HepG2 (cell line): Measurements from ENCODE around the gene XRCC1. TPM values are rescaled to one million over a fixed set of nuclear protein-coding genes. Genes with fewer than 3 reads are reported as not detected.

ENCODE experiments used
- AGO1 ChIP-seq: fragments of 200-400 bp; formaldehyde crosslinking; IDR thresholded peaks from 2 replicates; pipeline ENCODE4 v1.6.1; 2017; ENCODE audit warnings: mild to moderate bottlenecking, low read depth, low read length, moderate library complexity; ENCODE audit not compliant: poor library complexity, severe bottlenecking
- ATAD3A ChIP-seq: sonication (generic); formaldehyde crosslinking; IDR thresholded peaks from 2 replicates; pipeline ENCODE4 v1.4.0; 2020; ENCODE audit warnings: missing genetic modification reagents
- ATF1 ChIP-seq: IDR thresholded peaks from 2 replicates; pipeline ENCODE4 v1.6.1; 2016; ENCODE audit warnings: mild to moderate bottlenecking, control low read depth
- BRCA1 ChIP-seq: sonication (generic); formaldehyde crosslinking; IDR thresholded peaks from 2 replicates; pipeline ENCODE4 v1.4.0; 2020; ENCODE audit warnings: missing genetic modification reagents
- CBX2 ChIP-seq, 2 experiments: fragments of 200-600 bp in 1 of 2; sonication (generic); formaldehyde crosslinking in 1 of 2; IDR thresholded peaks; 2 replicates each; pipeline versions ENCODE4 v1.7.0 to v1.8.1; 2018 to 2022; ENCODE audit warnings: low read depth in 2 of 2, low read length in 1 of 2, mild to moderate bottlenecking in 1 of 2, missing genetic modification reagents in 1 of 2
- CEBPG ChIP-seq: IDR thresholded peaks from 2 replicates; pipeline ENCODE4 v1.6.1; 2016
- CENPT ChIP-seq: sonication (generic); formaldehyde crosslinking; IDR thresholded peaks from 2 replicates; pipeline ENCODE4 v1.8.0; 2022; ENCODE audit warnings: low read depth, mild to moderate bottlenecking, moderate library complexity, missing genetic modification reagents
- KDM2A ChIP-seq: sonication (generic); formaldehyde crosslinking; IDR thresholded peaks from 2 replicates; pipeline ENCODE4 v1.4.0; 2020; ENCODE audit warnings: low read depth, missing genetic modification reagents, borderline replicate concordance
- LCORL ChIP-seq, 2 experiments: fragments of 450-650 bp in 1 of 2; sonication (generic) in 1 of 2; formaldehyde crosslinking in 1 of 2; IDR thresholded peaks; 2 replicates each; pipeline versions ENCODE4 v1.5.0 to v1.6.1; 2017 to 2020; ENCODE audit warnings: antibody characterized with exemption in 1 of 2, missing genetic modification reagents in 1 of 2
- NBN ChIP-seq: fragments of 450-650 bp; conservative IDR thresholded peaks from 2 replicates; pipeline ENCODE4 v1.6.1; 2017
- NFE2 ChIP-seq: sonication (generic); formaldehyde crosslinking; IDR thresholded peaks from 2 replicates; pipeline ENCODE4 v1.4.0; 2020; ENCODE audit warnings: missing genetic modification reagents
- NPAS2 ChIP-seq: sonication (generic); formaldehyde crosslinking; IDR thresholded peaks from 2 replicates; pipeline ENCODE4 v1.8.0; 2022; ENCODE audit warnings: mild to moderate bottlenecking, missing genetic modification reagents, borderline replicate concordance
- PHF20 ChIP-seq: sonication (generic); formaldehyde crosslinking; IDR thresholded peaks from 2 replicates; pipeline ENCODE4 v1.5.0; 2020; ENCODE audit warnings: mild to moderate bottlenecking, missing genetic modification reagents
- SALL2 ChIP-seq: sonication (generic); formaldehyde crosslinking; IDR thresholded peaks from 2 replicates; pipeline ENCODE4 v1.8.1; 2023; ENCODE audit warnings: mild to moderate bottlenecking, missing genetic modification reagents, inconsistent platforms
- SOX13 ChIP-seq, 3 experiments: fragments of 450-650 bp in 1 of 3; sonication (generic) in 1 of 3; formaldehyde crosslinking in 1 of 3; IDR thresholded peaks in 2 of 3; conservative IDR thresholded peaks in 1 of 3; 2 replicates each; pipeline versions ENCODE4 v1.5.0 to v1.6.1; 2016 to 2020; ENCODE audit warnings: antibody characterized with exemption in 1 of 3, mild to moderate bottlenecking in 1 of 3, missing compliant biosample characterization in 1 of 3, missing genetic modification reagents in 1 of 3, moderate library complexity in 1 of 3
- TAF15 ChIP-seq: fragments of 200-400 bp; formaldehyde crosslinking; IDR thresholded peaks from one replicate; pipeline ENCODE4 v1.6.1; 2018; ENCODE audit warnings: mild to moderate bottlenecking, low read depth, low read length; ENCODE audit not compliant: poor library complexity, severe bottlenecking
- ZC3H4 ChIP-seq: sonication (generic); formaldehyde crosslinking; IDR thresholded peaks from 2 replicates; pipeline ENCODE4 v1.4.0; 2020; ENCODE audit warnings: missing genetic modification reagents, borderline replicate concordance
- ZNF143 ChIP-seq: sonication (generic); formaldehyde crosslinking; IDR thresholded peaks from 2 replicates; pipeline ENCODE4 v1.4.0; 2020; ENCODE audit warnings: missing genetic modification reagents
- ZNF296 ChIP-seq: sonication (generic); formaldehyde crosslinking; conservative IDR thresholded peaks from 2 replicates; pipeline ENCODE4 v1.5.0; 2020; ENCODE audit warnings: mild to moderate bottlenecking, missing genetic modification reagents
- ZNF343 ChIP-seq: sonication (generic); formaldehyde crosslinking; IDR thresholded peaks from 2 replicates; pipeline ENCODE4 v1.4.0; 2020; ENCODE audit warnings: mild to moderate bottlenecking, missing genetic modification reagents
- ZNF354B ChIP-seq: sonication (generic); formaldehyde crosslinking; IDR thresholded peaks from 2 replicates; pipeline ENCODE4 v1.8.0; 2022; ENCODE audit warnings: mild to moderate bottlenecking, missing genetic modification reagents
- ZNF383 ChIP-seq: sonication (generic); formaldehyde crosslinking; IDR thresholded peaks from 2 replicates; pipeline ENCODE4 v1.4.0; 2020; ENCODE audit warnings: missing genetic modification reagents, mild to moderate bottlenecking, borderline replicate concordance
- ZNF44 ChIP-seq: sonication (generic); formaldehyde crosslinking; IDR thresholded peaks from 2 replicates; pipeline ENCODE4 v1.5.1; 2020; ENCODE audit warnings: mild to moderate bottlenecking, missing genetic modification reagents
- ZNF496 ChIP-seq: sonication (generic); formaldehyde crosslinking; IDR thresholded peaks from 2 replicates; pipeline ENCODE4 v1.8.1; 2023; ENCODE audit warnings: mild to moderate bottlenecking, moderate library complexity, missing genetic modification reagents; ENCODE audit not compliant: insufficient replicate concordance
- ZNF788 ChIP-seq: sonication (generic); formaldehyde crosslinking; IDR thresholded peaks from 2 replicates; pipeline ENCODE4 v1.5.0; 2020; ENCODE audit warnings: mild to moderate bottlenecking, missing genetic modification reagents, borderline replicate concordance
- ZSCAN30 ChIP-seq: sonication (generic); formaldehyde crosslinking; IDR thresholded peaks from 2 replicates; pipeline ENCODE4 v1.5.0; 2020; ENCODE audit warnings: mild to moderate bottlenecking, missing genetic modification reagents
- polyA plus RNA-seq, 8 experiments: library from polyadenylated mRNA; depleted of rRNA in 3 of 8; stranded (reverse) in 7 of 8; unstranded in 1 of 8; fragments of >200 nt; fragmentation: Illumina TruSeq in 4 of 8; extraction: Trizol in 4 of 8; gene quantifications; 2 replicates each; pipeline versions ENCODE4 v1.2.1 to v1.2.3, GENCODE V29; 2011 to 2016; ENCODE audit warnings: low read depth in 4 of 8, missing spikeins in 1 of 8, mixed read lengths in 1 of 8; ENCODE audit not compliant: insufficient read depth in 1 of 8
- total RNA-seq, 5 experiments: library from RNA; depleted of rRNA; stranded (reverse); fragments of >200 nt; fragmentation: Illumina TruSeq; extraction: Trizol; gene quantifications; 2 replicates each; pipeline ENCODE4 v1.2.3, GENCODE V29; 2016; ENCODE audit warnings: low read depth in 1 of 5
- TF ChIP-seq, protein P1 (sequence below): sonication (generic); formaldehyde crosslinking; IDR thresholded peaks from 2 replicates; pipeline ENCODE4 v1.4.0; 2020; ENCODE audit warnings: missing genetic modification reagents
- TF ChIP-seq, protein P2 (sequence below): sonication (generic); formaldehyde crosslinking; IDR thresholded peaks from 2 replicates; pipeline ENCODE4 v1.4.0; 2020; ENCODE audit warnings: mild to moderate bottlenecking, missing genetic modification reagents

Gene XRCC1
- total and polyA plus RNA-seq, 2 of the 13 experiments (the other 11 are each of a cell fraction or from before 2014, with no cell fraction given) = 24.7 to 26.3 TPM

DNA sequence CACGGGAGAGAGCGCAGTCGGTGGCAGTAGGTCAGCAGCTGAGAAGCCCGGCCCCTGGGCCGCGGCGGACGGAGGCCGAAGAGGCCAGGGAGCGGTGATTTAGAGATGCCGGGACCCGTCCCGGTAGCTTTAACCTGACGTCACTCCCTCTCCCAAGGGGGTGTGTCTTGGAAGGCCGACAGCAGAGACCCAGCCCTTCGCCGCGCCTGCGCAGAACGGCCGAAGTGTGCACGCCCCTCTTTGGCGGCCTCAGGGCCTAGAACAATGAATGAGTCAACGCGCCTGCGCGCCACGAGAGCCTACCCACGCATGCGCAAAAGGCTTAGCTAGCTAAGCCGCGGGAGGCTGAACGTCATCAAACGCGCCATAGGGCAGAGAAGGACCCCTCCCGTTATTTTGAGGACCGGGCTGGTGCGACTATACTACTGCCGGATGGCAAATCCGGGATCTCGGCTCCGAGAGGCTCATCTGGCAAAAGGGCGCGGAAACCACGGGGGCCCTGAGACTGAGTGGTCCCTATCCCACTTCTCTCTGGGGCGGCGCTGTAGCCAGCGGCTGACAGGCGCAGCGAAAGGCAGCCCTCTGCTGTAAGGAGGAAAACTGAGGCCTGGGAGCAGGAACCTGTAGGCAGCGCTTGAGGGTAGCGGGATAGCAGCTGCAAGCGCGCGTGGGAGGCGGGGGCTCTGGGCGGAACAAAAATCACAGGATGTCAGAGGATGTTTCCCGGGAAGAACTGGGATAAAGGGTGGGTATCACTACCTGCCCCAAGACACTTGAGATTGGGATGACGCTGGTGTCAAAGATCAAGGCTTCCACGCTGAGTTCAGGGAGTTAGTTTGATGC, 20.9 kb upstream of the XRCC1 start, which contains the start of the genes IRGQ and ZNF576 (continued):
- TF ChIP-seq ZC3H4 (CRISPR knock-in tag) = no peak
- TF ChIP-seq ZNF343 (CRISPR knock-in tag) = 0 out of 2 replicates have a peak, but pooled peaks have one; percentile 32
- TF ChIP-seq CEBPG = no peak
- TF ChIP-seq LCORL (IDR thresholded peaks at IDR 0.05) = 0 out of 2 replicates have a peak, but pooled peaks have one; percentile 22
- peak; percentile 16; the same call in 1 of the 2 replicates for TF ChIP-seq LCORL (CRISPR knock-in tag; IDR thresholded peaks at IDR 0.05)
- TF ChIP-seq ATAD3A (CRISPR knock-in tag) = no peak
- TF ChIP-seq CENPT (CRISPR knock-in tag) = no peak
- no peak for TF ChIP-seq ZNF296 (CRISPR knock-in tag)
- no peak for TF ChIP-seq NBN
- no peak for TF ChIP-seq ZNF354B (CRISPR knock-in tag)
- peak; percentile 99 for TF ChIP-seq ATF1 (CRISPR knock-in tag)
- TF ChIP-seq NFE2 = no peak
- no peak for TF ChIP-seq SOX13 (IDR thresholded peaks at IDR 0.05)
- TF ChIP-seq SOX13 (CRISPR knock-in tag; conservative IDR thresholded peaks at IDR 0.05 in 1 of 2, IDR thresholded peaks at IDR 0.05 in 1 of 2) = peak in 1 of 2 experiments; percentile 12; a peak in 1 of 4 replicates
- TF ChIP-seq ZNF496 (CRISPR knock-in tag) = no peak
- TF ChIP-seq SALL2 (CRISPR knock-in tag) = peak; percentile 79; the same call in 1 of the 2 replicates
- TF ChIP-seq KDM2A = peak; percentile 92; the same call in 1 of the 2 replicates
- TF ChIP-seq ZNF383 (CRISPR knock-in tag) = no peak
- no peak for TF ChIP-seq NPAS2
- peak; percentile 87 for TF ChIP-seq ZNF44 (CRISPR knock-in tag)
- TF ChIP-seq ZNF788 = no peak; the same call in 1 of the 2 replicates
- TF ChIP-seq, protein P1, sequence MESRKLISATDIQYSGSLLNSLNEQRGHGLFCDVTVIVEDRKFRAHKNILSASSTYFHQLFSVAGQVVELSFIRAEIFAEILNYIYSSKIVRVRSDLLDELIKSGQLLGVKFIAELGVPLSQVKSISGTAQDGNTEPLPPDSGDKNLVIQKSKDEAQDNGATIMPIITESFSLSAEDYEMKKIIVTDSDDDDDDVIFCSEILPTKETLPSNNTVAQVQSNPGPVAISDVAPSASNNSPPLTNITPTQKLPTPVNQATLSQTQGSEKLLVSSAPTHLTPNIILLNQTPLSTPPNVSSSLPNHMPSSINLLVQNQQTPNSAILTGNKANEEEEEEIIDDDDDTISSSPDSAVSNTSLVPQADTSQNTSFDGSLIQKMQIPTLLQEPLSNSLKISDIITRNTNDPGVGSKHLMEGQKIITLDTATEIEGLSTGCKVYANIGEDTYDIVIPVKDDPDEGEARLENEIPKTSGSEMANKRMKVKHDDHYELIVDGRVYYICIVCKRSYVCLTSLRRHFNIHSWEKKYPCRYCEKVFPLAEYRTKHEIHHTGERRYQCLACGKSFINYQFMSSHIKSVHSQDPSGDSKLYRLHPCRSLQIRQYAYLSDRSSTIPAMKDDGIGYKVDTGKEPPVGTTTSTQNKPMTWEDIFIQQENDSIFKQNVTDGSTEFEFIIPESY = no peak
- TF ChIP-seq BRCA1 = no peak
- peak; percentile 71 for TF ChIP-seq ZNF143
- peak; percentile 98 for TF ChIP-seq PHF20 (CRISPR knock-in tag)
- no peak for TF ChIP-seq CBX2 (IDR thresholded peaks at IDR 0.05; ENCODE audit: low read depth, low read length)
- TF ChIP-seq CBX2 (CRISPR knock-in tag; IDR thresholded peaks at IDR 0.05; ENCODE audit: low read depth) = no peak
- peak; percentile 51 for TF ChIP-seq TAF15
- no peak for TF ChIP-seq ZSCAN30 (CRISPR knock-in tag)
- peak; percentile 60 for TF ChIP-seq AGO1
- TF ChIP-seq, protein P2, sequence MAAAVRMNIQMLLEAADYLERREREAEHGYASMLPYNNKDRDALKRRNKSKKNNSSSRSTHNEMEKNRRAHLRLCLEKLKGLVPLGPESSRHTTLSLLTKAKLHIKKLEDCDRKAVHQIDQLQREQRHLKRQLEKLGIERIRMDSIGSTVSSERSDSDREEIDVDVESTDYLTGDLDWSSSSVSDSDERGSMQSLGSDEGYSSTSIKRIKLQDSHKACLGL = no peak
